Sigmoid colon (tissue), 3 donors: ENCODE measurements around the gene GBP3.
"Not testable (repeated sequence)": the region's sequence is repeated elsewhere in the genome, so short reads cannot be mapped to it uniquely, and the experiment has no call there.

ENCODE experiments used
- POLR2A ChIP-seq, 2 donors: fragments of 450-650 bp; IDR thresholded peaks; one replicate each; pipeline ENCODE4 v1.6.1; 2016; ENCODE audit warnings: antibody characterized with exemption in 2 of 2, mild to moderate bottlenecking in 2 of 2, moderate library complexity in 2 of 2
- TF ChIP-seq, protein P1 (sequence below), 4 experiments: fragments of 450-650 bp in 3 of 4; fragments of 200-600 bp in 1 of 4; IDR thresholded peaks; one replicate each; pipeline ENCODE4 v1.5.1; 2016 to 2019; ENCODE audit warnings: antibody characterized with exemption in 4 of 4, mild to moderate bottlenecking in 3 of 4, moderate library complexity in 2 of 4

GRCh38 chr1:88981506-88981905, 41.2 kb downstream of the GBP3 start:
- not testable (repeated sequence) for TF ChIP-seq POLR2A (IDR thresholded peaks at IDR 0.05)
- TF ChIP-seq, protein P1, sequence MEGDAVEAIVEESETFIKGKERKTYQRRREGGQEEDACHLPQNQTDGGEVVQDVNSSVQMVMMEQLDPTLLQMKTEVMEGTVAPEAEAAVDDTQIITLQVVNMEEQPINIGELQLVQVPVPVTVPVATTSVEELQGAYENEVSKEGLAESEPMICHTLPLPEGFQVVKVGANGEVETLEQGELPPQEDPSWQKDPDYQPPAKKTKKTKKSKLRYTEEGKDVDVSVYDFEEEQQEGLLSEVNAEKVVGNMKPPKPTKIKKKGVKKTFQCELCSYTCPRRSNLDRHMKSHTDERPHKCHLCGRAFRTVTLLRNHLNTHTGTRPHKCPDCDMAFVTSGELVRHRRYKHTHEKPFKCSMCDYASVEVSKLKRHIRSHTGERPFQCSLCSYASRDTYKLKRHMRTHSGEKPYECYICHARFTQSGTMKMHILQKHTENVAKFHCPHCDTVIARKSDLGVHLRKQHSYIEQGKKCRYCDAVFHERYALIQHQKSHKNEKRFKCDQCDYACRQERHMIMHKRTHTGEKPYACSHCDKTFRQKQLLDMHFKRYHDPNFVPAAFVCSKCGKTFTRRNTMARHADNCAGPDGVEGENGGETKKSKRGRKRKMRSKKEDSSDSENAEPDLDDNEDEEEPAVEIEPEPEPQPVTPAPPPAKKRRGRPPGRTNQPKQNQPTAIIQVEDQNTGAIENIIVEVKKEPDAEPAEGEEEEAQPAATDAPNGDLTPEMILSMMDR (IDR thresholded peaks at IDR 0.05) = not testable (repeated sequence)
